GM19023 (cell line): Measurements from ENCODE around the gene NR1D1.

ENCODE experiments used
- ATAC-seq: cut with Tn5 transposase; IDR thresholded peaks from one replicate; pipeline ENCODE4 v1.9.1; 2021; ENCODE audit warnings: mild to moderate bottlenecking, moderate library complexity; ENCODE audit not compliant: unreplicated experiment

Gene NR1D1

DNA sequence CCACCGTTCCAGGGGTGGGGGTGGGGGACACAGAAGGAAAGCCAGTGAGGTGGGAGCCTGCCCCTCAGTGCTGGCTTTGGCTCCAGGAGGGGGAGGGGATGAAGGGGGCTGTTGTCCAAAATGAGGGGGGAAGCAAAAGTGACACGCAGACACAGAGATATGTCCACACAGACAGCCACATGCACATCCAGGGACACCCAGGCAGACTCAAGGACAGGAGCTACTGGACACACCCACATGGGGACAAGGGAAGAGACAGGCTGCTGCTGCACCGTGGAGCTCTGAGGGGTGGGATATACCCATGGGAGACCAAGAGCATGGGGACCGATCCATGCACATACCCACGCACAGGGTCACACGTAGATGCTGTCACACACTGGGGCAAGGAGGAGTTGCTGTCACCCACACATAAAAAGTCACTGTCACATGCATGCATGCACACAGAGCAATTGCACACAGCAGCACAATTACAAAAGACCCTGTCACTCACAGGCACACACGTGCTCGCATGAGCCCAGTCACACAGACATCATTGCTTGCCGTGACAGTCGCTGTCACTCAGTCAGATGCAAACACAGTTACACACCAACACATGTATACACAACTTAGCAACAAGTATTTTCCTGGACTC, 36.4 kb downstream of the NR1D1 start:
- ATAC-seq, result no peak

DNA sequence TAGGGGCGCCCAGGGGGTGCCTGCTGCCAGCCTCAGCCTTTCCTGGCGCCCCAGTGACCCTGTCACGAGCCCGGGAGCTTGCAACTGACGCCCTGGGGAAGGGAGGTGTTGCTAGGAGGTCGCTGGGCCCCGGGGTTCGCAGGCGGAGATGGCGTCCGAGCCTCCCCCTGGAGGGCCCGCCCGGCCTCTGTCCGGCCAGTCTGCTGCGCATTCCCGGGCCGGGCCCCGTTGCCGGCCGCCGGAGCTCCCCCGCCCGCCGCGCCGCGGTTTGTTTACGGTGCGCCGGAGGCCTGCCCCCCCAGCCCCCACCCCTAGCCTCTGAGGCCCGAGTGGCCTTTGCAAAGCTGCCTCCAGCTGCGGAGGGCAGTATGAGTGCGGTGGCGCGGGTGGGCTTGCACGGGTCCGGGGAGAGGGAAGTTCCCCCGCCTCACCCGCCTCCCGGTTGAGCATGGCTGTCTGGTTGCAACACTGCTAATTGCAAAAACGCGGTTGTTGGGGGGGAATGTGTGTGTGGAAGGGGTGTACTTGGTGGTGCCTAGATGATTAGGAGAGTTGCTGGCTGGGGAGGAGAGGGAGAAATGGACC, 37.1 kb downstream of the NR1D1 start:
- peak; percentile 21 for ATAC-seq

DNA sequence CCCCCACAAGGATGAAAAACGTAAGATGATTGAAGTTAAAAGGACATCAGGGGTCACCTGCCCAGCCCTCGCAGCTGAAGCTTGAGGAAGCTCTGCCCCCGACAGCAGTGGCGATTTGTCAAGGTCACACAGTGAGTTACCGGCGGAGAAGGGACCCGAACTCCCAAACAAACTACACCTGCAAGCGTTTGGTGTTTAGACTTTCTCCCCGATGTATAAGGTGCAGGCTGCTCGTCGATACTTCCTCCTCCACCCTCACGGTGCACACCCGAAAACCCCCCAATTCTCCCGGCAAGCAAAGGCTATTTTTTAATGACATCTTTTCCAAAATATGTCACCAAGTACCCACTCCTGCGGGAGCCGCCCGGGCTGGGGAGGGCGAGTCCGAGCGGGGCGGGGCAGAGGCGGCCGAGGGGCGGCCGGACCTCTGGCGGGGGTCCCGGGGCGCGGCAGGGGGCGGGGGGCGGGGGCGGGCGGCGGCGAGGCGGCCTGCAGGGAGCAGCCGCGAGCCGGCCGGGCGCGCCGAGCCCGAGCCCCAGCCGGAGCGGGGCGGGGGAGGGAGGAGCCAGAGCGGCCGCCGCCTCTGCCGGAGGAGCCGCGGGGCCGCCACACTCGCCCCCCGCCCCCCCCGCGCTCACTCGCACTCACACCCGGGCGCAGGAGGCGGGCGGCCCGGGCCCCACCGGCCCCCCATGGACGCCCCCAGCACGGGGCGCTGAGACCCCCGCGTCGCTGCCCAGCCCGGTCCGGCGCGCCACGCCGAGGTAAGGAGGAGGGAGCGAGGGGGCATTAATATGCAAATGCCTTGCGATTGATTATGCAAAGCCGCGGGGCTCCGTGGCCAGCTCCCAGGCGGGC, 37.8 kb downstream of the NR1D1 start, which contains the start of gene THRA:
Gene THRA (plus strand): TSS at position 637 of the 858 bp plus-strand sequence. CDS start 11,524 bp downstream, outside the sequence.
- peak; percentile 63 for ATAC-seq

DNA sequence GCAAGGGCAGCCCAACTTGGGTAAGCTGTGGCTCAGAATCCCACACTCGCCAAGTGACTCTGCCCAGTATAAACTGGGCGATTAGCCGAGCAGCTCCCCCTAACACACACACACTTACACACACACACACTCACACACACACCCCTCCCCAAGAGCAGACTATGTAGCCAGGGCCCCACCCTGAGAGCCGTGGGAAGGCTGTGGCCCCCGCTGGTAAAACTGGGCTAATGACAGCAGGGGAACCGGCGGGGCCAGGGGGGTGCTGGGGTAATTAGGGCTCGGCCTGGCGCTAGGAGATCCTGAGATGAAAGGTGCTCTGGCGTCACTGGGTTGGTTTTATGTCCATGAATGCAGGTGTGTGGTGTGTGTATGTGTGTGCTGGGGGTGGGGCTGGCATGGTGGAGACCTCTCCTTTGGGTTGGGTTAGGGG, 38.8 kb downstream of the NR1D1 start:
- no peak for ATAC-seq

DNA sequence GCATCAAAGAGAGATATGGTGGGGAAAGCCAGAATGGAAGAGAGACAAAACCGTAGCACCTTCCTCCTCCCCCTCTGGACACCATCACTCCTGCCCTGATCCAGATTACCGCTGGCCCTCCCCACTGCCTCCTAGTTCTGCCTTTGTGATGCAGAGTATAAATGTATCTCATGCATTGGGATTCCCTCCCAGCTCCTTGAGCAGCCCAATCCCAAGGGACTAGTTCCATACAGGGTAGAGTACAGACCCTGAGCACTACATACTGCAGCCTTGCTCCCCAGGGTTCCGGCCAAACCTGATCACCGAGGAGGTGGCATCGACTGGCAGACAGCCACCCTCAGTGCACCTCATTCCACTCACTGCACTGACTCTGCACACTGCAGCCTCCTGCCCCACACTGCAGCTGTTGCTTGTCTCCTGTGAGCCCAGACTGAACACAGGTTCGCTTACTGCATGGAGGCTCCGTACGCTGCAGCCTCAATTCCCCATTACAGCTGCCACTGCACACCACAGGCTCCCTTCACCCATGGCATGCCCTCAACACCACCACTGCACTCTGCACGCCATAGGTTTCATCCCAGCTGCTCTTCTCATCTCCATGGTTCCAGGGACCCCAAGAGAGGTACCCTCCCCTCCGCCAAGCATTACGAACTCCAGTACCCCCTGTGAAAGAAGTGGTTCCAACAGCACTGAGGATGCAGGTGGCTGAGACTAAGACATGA, 39.3 kb downstream of the NR1D1 start:
- ATAC-seq, result no peak

DNA sequence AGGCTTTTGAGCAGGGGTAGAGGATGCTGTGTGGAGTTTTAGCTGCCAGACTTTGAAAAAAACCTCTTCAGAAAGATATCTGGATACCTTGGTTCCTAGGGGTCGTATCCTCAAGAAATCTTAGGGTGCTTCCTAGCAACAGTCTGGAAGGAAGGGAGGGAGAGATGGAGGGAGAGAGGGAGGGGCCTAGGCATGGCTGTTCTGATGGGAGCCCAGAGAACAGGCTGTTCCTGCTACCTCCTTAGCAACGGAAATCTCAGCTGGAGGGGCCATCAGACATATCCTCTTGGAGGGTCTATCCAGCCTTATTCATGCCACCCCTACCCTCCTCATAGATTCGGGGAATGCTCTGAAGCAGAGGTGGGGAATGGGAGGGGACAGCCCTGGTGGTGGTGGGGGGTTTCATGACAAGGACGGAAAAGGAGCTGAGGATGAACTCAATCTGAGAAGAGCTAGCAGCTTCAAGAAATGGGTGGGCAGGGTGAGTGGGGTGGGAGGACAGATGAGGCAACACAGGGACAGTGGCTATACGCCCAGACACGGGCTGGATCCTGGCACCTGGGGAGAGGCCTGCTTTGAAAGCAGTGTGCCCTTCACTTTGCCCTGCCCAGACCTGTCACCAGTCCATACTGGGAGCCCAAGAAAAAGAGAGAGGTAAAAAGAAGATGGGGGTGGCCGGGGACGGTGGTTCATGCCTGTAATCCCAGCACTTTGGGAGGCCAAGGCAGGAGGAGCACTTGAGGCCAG, 40.5 kb downstream of the NR1D1 start:
- no peak for ATAC-seq

DNA sequence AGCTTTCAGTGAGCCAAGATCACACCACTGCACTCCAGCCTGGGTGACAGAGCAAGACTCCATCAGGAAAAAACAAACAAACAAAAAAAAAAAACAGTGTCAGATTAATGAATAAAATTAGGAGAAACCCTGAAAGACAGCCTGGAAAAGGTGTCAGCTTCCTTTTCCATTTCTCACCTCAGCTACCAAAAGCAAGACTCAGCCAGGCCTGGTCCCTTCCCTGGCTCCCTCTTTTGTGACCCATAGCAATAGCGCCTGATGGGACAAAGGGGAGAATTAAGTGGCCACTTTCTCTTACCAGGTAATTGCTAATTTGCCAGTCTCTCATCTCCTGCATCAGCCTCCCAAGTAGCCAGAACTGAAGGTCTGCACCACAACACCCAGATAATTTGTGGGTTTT, 41.5 kb downstream of the NR1D1 start:
- ATAC-seq, result no peak

DNA sequence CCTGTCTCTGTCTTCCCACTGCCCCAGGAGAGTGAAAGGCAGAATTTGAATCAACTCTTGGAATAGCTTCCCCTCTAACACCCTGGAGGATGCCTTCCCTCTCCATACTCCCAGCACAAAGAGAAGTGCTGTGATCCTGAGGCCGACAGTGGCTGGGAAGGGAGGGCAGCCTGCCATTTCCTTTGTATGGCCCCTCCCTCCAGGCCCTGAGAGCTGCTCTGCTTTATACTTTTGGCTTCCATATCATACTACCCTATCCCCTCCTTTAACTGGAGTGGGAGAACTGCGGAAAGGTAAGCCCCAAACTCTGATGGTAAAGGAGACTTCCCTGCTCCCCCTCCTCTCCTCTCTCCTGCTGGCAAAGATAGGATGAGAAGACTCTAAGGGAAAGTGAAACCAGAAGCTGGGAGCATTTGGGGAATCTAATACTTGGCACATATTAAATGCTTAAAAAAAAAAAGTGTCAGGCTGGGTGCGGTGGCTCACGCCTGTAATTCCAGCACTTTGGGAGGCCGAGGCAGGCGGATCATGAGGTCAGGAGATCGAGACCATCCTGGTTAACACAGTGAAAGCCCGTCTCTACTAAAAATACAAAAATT, 42.1 kb downstream of the NR1D1 start:
- ATAC-seq, result no peak

DNA sequence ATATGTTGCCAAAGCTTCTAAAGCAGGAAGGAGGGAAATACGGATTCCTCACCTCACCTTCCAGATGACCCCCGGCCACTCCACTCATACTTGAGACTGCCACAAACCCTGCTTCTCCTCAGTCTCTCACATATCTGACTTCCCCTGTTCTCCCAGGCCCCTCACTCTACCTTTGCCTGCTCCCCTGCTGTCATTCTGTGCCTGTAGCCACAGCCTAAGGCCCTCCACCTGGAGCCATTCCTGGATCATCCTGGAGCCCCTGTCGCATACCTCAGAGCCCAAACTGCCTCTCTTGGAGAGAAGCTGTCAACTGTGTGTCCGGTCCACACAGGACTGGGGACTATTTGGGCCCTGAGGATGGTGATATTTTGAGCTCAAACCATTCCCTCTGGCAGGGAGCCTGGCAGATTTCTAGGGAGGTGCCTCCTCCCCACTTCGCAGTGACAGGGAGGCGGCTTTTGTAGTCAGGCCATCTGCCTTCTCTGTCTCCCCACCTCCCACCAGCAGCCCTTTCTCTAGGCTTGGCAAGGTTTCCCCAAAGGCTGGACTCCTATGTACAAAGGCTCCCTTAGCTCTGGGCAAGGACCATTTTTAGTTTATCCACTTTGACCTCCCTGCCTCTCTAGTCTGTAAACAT, 43.9 kb downstream of the NR1D1 start:
- no peak for ATAC-seq
